ENCODE data around the gene IRS1. TPM values are rescaled to one million over a fixed set of nuclear protein-coding genes. Genes with fewer than 3 reads are reported as not detected.

Gene IRS1
- polyA plus RNA-seq, 2 of the 4 experiments (the other 2 are of a cell fraction) = 10.4 to 13.9 TPM

- no peak overlapping the region for H3K4me3 ChIP-seq
- ChIA-PET CTCF (interaction anchor here (3.9 kb wide), 1 partner anchor 11 kb away, joined by 16 read pairs; the partner anchor contains the start of gene IRS1), POLR2A (no interaction called here)
- peaks cover 37% of the 10 kb centered on the region for H3K4me1 ChIP-seq
- ATAC-seq (no peak), FAIRE-seq (no peak), DNase-seq (ENCODE audit: low read depth in 1 of 2, low spot score in 1 of 2) (no peak)
- H3K27ac ChIP-seq = no peak overlapping the region
- no peaks in the 10 kb centered on the region for H3K9me3 ChIP-seq
- no peak for TF ChIP-seq RCOR1 (IDR thresholded peaks at IDR 0.05; ENCODE audit: low read depth, low read length)
- TF ChIP-seq, protein P1, sequence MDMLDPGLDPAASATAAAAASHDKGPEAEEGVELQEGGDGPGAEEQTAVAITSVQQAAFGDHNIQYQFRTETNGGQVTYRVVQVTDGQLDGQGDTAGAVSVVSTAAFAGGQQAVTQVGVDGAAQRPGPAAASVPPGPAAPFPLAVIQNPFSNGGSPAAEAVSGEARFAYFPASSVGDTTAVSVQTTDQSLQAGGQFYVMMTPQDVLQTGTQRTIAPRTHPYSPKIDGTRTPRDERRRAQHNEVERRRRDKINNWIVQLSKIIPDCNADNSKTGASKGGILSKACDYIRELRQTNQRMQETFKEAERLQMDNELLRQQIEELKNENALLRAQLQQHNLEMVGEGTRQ (IDR thresholded peaks at IDR 0.05) = no peak
- no peak for TF ChIP-seq ZC3H11A (IDR thresholded peaks at IDR 0.05)
- TF ChIP-seq HDAC2 (IDR thresholded peaks at IDR 0.05) = no peak
- TF ChIP-seq CBX2 (IDR thresholded peaks at IDR 0.05; ENCODE audit: borderline replicate concordance, low read depth) = no peak
- TF ChIP-seq SMC3 (IDR thresholded peaks at IDR 0.05) = no peak
- TF ChIP-seq FOSB (CRISPR knock-in tag; IDR thresholded peaks at IDR 0.05) = no peak
- TF ChIP-seq EP300 (IDR thresholded peaks at IDR 0.05) = no peak
- no peak for TF ChIP-seq EHF (CRISPR knock-in tag; IDR thresholded peaks at IDR 0.05)
- TF ChIP-seq NPAS2 (CRISPR knock-in tag; IDR thresholded peaks at IDR 0.05; ENCODE audit: borderline replicate concordance) = no peak
- TF ChIP-seq FOXS1 (CRISPR knock-in tag; IDR thresholded peaks at IDR 0.05) = no peak
- no peak for TF ChIP-seq HOXB13 (CRISPR knock-in tag; IDR thresholded peaks at IDR 0.05; ENCODE audit: low read depth)
- no peak for TF ChIP-seq ZSCAN20 (CRISPR knock-in tag; IDR thresholded peaks at IDR 0.05)
- no peak for TF ChIP-seq JUN (IDR thresholded peaks at IDR 0.05)
- TF ChIP-seq RARB (CRISPR knock-in tag; IDR thresholded peaks at IDR 0.05) = no peak
- no peak for TF ChIP-seq KDM5A (IDR thresholded peaks at IDR 0.05)
- TF ChIP-seq, protein P2, sequence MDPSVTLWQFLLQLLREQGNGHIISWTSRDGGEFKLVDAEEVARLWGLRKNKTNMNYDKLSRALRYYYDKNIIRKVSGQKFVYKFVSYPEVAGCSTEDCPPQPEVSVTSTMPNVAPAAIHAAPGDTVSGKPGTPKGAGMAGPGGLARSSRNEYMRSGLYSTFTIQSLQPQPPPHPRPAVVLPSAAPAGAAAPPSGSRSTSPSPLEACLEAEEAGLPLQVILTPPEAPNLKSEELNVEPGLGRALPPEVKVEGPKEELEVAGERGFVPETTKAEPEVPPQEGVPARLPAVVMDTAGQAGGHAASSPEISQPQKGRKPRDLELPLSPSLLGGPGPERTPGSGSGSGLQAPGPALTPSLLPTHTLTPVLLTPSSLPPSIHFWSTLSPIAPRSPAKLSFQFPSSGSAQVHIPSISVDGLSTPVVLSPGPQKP (IDR thresholded peaks at IDR 0.05; ENCODE audit: low read depth, low read length) = no peak
- TF ChIP-seq POLR2AphosphoS2 (conservative IDR thresholded peaks at IDR 0.05; ENCODE audit: low read length) = no peak
- no peak for TF ChIP-seq EHMT2 (IDR thresholded peaks at IDR 0.05; ENCODE audit: low read depth)
- TF ChIP-seq RAD21 (conservative IDR thresholded peaks at IDR 0.05 in 1 of 2, IDR thresholded peaks at IDR 0.05 in 1 of 2) = no peak
- no peak overlapping the region for H3K4me2 ChIP-seq
Measured at GRCh38 chr2:226788064-226788463, 11.6 kb downstream of the IRS1 start.

DNA sequence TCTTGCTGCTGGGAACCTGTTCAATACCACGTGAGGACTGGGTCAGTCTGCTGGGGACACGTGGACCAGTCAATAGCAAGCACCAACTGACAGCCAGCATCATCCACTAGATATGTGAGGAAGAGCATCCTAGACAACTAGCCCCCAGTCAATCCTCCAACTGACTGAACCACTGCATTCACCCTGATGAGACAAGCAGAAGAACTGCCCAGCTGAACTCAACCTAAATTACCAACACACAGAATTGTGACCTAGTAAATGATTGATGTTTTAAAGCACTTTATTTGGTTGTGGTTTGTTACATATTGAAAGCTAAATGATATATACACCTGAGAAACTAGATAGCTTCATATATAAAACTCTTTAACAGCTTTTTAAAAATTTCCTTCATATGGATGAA is 15.7 kb downstream of the IRS1 start:
- FAIRE-seq = no peak
- WGBS (ENCODE audit: missing lambda C conversion rate) = 90% methylated on average over 2 of the region's 2 CpGs
- no peak overlapping the region for H3K4me2 ChIP-seq
- no peak for ATAC-seq
- no peak overlapping the region for H3K27ac ChIP-seq
- DNase-seq (ENCODE audit: low read depth in 1 of 2, low spot score in 1 of 2) = no peak
- peaks cover 8% of the 10 kb centered on the region; the same call in 2 of the 3 replicates for H3K4me1 ChIP-seq
- no peak for TF ChIP-seq CHD4 (IDR thresholded peaks at IDR 0.05; ENCODE audit: borderline replicate concordance)
- TF ChIP-seq CHD2 (IDR thresholded peaks at IDR 0.05; ENCODE audit: low read length, partially characterized antibody) = no peak
- TF ChIP-seq MYC (IDR thresholded peaks at IDR 0.05; ENCODE audit: borderline replicate concordance, low read length) = no peak
- TF ChIP-seq NFE2L2 (conservative IDR thresholded peaks at IDR 0.05; ENCODE audit: low read length) = no peak
- no peak for TF ChIP-seq EP300 (IDR thresholded peaks at IDR 0.05)
- no peak for TF ChIP-seq HDAC2 (IDR thresholded peaks at IDR 0.05)
- POLR2A ChIA-PET = no interaction called here
- H3K4me3 ChIP-seq = no peak overlapping the region
- CTCF ChIA-PET = interaction anchor here (0.5 to 0.8 kb wide), 2 partner anchors 93 to 1334 kb away, joined by 3 read pairs; no protein-coding TSS in a partner anchor
- H3K9me3 ChIP-seq = no peaks in the 10 kb centered on the region

- Histone ChIP-seq H3K9me3 (no peaks in the 10 kb centered on the region), H3K27ac (no peak overlapping the region), H3K4me1 (no peaks in the 10 kb centered on the region), H3K4me2 (no peak overlapping the region), H3K4me3 (no peak overlapping the region)
- CTCF ChIA-PET = interaction anchor here (0.7 kb wide), 1 partner anchor 535 kb away, joined by 3 read pairs; no protein-coding TSS in a partner anchor
- WGBS (ENCODE audit: missing lambda C conversion rate) = 72% methylated on average over 5 of the region's 5 CpGs
- TF ChIP-seq CEBPB (IDR thresholded peaks at IDR 0.05) (no peak), EHF (CRISPR knock-in tag; IDR thresholded peaks at IDR 0.05) (no peak), RFX5 (IDR thresholded peaks at IDR 0.05) (no peak), TFCP2L1 (CRISPR knock-in tag; IDR thresholded peaks at IDR 0.05) (no peak), SREBF2 (IDR thresholded peaks at IDR 0.05) (no peak), KDM5A (IDR thresholded peaks at IDR 0.05) (no peak), BHLHE40 (IDR thresholded peaks at IDR 0.05; ENCODE audit: low read depth, low read length) (no peak), CHD2 (IDR thresholded peaks at IDR 0.05; ENCODE audit: low read length, partially characterized antibody) (no peak), RCOR1 (IDR thresholded peaks at IDR 0.05; ENCODE audit: low read depth, low read length) (no peak), ESRRA (IDR thresholded peaks at IDR 0.05; ENCODE audit: borderline replicate concordance, low read length) (no peak), HOXB13 (CRISPR knock-in tag; IDR thresholded peaks at IDR 0.05; ENCODE audit: low read depth) (no peak), PBX3 (IDR thresholded peaks at IDR 0.05) (no peak), ZNF302 (CRISPR knock-in tag; IDR thresholded peaks at IDR 0.05) (no peak)
- POLR2A ChIA-PET = no interaction called here
- FAIRE-seq (no peak), ATAC-seq (no peak), DNase-seq (ENCODE audit: low read depth in 1 of 2, low spot score in 1 of 2) (no peak)
Measured at GRCh38 chr2:226782092-226782713, 17.4 kb downstream of the IRS1 start.
